ENCODE data around the gene CTSC.

CTSC gene

DNA sequence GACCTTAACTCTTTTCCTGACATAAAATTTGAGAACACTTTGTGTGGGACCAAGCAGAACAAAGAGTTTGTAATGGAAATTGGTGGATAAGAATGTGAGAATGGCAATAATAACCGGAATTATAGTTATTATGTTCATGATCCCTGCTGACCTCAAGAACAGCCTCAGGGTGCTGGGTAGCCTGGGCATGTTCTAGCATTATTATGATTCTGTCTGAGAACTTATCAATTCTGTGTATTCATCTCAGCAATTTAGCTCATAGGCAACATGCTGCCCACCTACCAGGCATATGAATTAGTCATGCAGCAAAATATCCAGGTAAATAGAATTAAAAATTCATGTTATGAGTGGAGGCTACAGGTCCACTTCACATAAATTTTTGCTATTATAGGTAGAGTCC, 61.9 kb downstream of the CTSC start:
- TF ChIP-seq CTCF (conservative IDR thresholded peaks at IDR 0.05; ENCODE audit: low read depth, low read length), result no peak
- DNase-seq (ENCODE audit: low read depth), result no peak
- no peak overlapping the region for H3K4me3 ChIP-seq (ENCODE audit: low read length)

- no peak for DNase-seq (ENCODE audit: low read depth)
- no peak for TF ChIP-seq CTCF (conservative IDR thresholded peaks at IDR 0.05; ENCODE audit: low read depth, low read length)
- no peak overlapping the region for H3K4me3 ChIP-seq (ENCODE audit: low read length)
Observed at GRCh38 chr11:88266919-88267318, 70.6 kb downstream of the CTSC start.

GRCh38 chr11:88266157-88266556, 71.4 kb downstream of the CTSC start:
- no peak for TF ChIP-seq CTCF (conservative IDR thresholded peaks at IDR 0.05; ENCODE audit: low read depth, low read length)
- no peak for DNase-seq (ENCODE audit: low read depth)

DNA sequence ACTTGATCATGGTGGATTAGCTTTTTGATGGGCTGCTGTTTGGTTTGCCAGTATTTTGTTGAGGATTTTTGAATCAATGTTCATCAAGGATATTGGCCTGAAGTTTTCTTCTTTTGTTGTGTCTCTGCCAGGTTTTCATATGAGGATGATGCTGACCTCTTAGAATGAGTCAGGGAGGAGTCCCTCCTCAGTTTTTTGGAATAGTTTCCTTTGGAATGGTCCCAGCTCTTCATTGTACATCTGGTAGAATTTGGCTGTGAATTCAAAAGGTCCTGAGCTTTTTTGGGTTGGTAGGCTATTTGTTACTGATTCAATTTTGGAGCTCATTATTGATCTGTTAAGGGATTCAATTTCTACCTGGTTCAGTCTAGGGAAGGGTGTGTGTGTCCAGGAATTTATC, 78.1 kb downstream of the CTSC start:
- H3K4me3 ChIP-seq (ENCODE audit: low read length), result no peak overlapping the region
- no peak for TF ChIP-seq CTCF (conservative IDR thresholded peaks at IDR 0.05; ENCODE audit: low read depth, low read length)
- DNase-seq (ENCODE audit: low read depth), result no peak

More at GRCh38 chr11:88266157-88266556, 71.4 kb downstream of the CTSC start:
- no peak overlapping the region for H3K4me3 ChIP-seq (ENCODE audit: low read length)

- no peak overlapping the region for H3K4me3 ChIP-seq (ENCODE audit: low read length)
- no peak for TF ChIP-seq CTCF (conservative IDR thresholded peaks at IDR 0.05; ENCODE audit: low read depth, low read length)
- DNase-seq (ENCODE audit: low read depth), result no peak
Observed at GRCh38 chr11:88252208-88252607, 85.3 kb downstream of the CTSC start.

- H3K4me3 ChIP-seq (ENCODE audit: low read length), result no peak overlapping the region
- TF ChIP-seq CTCF (conservative IDR thresholded peaks at IDR 0.05; ENCODE audit: low read depth, low read length), result no peak
- DNase-seq (ENCODE audit: low read depth), result no peak
Observed at GRCh38 chr11:88250566-88251242, 86.8 kb downstream of the CTSC start.

GRCh38 chr11:88249706-88250105, 87.8 kb downstream of the CTSC start:
- no peak for DNase-seq (ENCODE audit: low read depth)
- no peak overlapping the region for H3K4me3 ChIP-seq (ENCODE audit: low read length)
- TF ChIP-seq CTCF (conservative IDR thresholded peaks at IDR 0.05; ENCODE audit: low read depth, low read length), result no peak

All from retinal pigment epithelial cell (primary cell).